ENCODE results near the gene MYOM1. TPM values are rescaled to one million over a fixed set of nuclear protein-coding genes. Genes with fewer than 3 reads are reported as not detected.

Gene MYOM1
- total RNA-seq, 1 donor from 2014 or later = 2.0 TPM

DNA sequence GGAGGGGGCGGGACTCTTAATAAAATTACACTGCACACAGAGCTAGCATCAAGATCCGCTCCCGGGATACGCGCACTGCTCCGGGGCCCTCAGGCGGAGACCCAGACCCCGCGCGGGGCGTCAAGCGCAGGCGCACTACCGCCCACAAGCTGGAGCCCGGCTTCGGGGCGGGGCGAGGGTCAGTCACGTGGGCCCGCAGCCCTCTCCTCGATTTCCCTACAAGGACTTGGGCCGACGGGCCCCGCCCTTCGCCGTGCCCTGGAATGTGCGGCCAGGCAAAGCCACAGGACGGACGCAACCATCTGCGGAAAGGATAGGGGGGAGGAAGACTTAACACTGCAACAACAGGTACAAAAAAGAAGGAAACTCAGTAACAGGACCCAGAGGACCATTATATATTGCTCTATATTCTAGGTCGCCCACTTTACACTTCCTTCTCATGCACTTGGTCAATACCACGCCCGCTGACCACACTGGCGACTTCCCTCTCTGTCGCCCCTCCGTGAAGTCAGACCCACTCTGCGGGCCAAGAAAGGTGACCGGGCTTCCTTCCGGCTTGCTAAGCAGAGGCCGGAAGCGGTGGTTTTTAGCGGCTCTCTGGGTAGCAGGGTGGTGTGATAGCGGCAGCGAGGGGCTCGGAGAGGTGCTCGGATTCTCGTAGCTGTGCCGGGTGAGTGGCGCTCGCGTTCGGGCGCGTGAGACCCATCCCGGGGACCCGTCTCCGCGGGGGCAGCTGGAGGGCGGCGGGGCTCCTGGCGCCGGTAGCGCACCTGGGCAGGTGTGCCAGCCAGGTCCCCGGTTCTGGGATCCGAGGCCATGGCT, 27.7 kb upstream of the MYOM1 start, which contains the start of gene MYL12A:
MYL12A (plus strand) TSS at position 562 of the 822 bp plus-strand sequence. CDS start 5,447 bp downstream, outside the sequence.
- peak; percentile 97 for DNase-seq (ENCODE audit: extremely low spot score, unreplicated experiment)

GRCh38 chr18:3246635-3247239, 27.0 kb upstream of the MYOM1 start:
- H3K36me3 Mint-ChIP-seq = peaks cover 7% of the 10 kb centered on the region
- no peak for DNase-seq (ENCODE audit: extremely low spot score, unreplicated experiment)
- peak overlapping the region; percentile 91 for H3K4me3 Mint-ChIP-seq
- H3K4me1 Mint-ChIP-seq (ENCODE audit: unreplicated experiment) = peaks cover 18% of the 10 kb centered on the region
- H3K9me3 Mint-ChIP-seq = no peaks in the 10 kb centered on the region
- TF ChIP-seq CTCF (conservative IDR thresholded peaks at IDR 0.05) = no peak
- no peaks in the 10 kb centered on the region for H3K27me3 Mint-ChIP-seq
- peak overlapping the region; percentile 99 for H3K27ac Mint-ChIP-seq

More for the DNA sequence above, 27.7 kb upstream of the MYOM1 start, which contains the start of gene MYL12A:
- Mint-ChIP-seq H3K36me3 (peaks cover 7% of the 10 kb centered on the region), H3K27me3 (no peaks in the 10 kb centered on the region), H3K27ac (peak within 1 kb of the TSS; percentile 99), H3K9me3 (no peaks in the 10 kb centered on the region), H3K4me1 (ENCODE audit: unreplicated experiment) (peaks cover 23% of the 10 kb centered on the region), H3K4me3 (peak within 1 kb of the TSS; percentile 91)
- TF ChIP-seq CTCF (conservative IDR thresholded peaks at IDR 0.05) = no peak

GRCh38 chr18:3245853-3246634, 26.3 kb upstream of the MYOM1 start:
- Mint-ChIP-seq H3K36me3 (peaks cover 7% of the 10 kb centered on the region), H3K4me3 (peak overlapping the region; percentile 91), H3K4me1 (ENCODE audit: unreplicated experiment) (peaks cover 18% of the 10 kb centered on the region), H3K27ac (peak overlapping the region; percentile 99), H3K27me3 (no peaks in the 10 kb centered on the region), H3K9me3 (no peaks in the 10 kb centered on the region)
- peak; percentile 95 for TF ChIP-seq CTCF (conservative IDR thresholded peaks at IDR 0.05)
- DNase-seq (ENCODE audit: extremely low spot score, unreplicated experiment) = peak; percentile 84

DNA sequence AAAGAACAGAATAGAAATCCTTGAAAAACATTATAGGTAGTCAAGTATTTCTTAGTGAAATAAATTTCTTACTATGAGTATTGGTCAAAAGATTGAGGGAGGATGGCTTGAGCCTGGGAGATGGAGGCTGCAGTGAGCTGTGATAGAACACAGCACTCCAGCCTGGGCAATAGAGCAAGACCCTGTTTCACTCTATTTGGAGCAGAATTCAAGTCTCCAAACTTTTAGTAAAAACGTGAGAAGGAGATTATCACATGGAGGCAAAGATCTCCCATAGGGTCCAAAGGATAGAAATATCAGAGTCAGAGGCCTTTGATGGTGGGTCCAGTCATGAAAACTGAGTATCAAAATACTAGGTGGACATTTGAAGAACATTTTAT, 25.4 kb upstream of the MYOM1 start:
- TF ChIP-seq CTCF (conservative IDR thresholded peaks at IDR 0.05) = no peak
- DNase-seq (ENCODE audit: extremely low spot score, unreplicated experiment) = no peak
- H3K27me3 Mint-ChIP-seq = no peaks in the 10 kb centered on the region
- H3K4me3 Mint-ChIP-seq = peak overlapping the region; percentile 49
- H3K36me3 Mint-ChIP-seq = peaks cover under 1% of the 10 kb centered on the region
- no peak overlapping the region for H3K27ac Mint-ChIP-seq
- no peaks in the 10 kb centered on the region for H3K9me3 Mint-ChIP-seq
- peaks cover 12% of the 10 kb centered on the region for H3K4me1 Mint-ChIP-seq (ENCODE audit: unreplicated experiment)

GRCh38 chr18:3238742-3239141, 19.0 kb upstream of the MYOM1 start:
- TF ChIP-seq CTCF (conservative IDR thresholded peaks at IDR 0.05) = no peak
- Mint-ChIP-seq H3K4me3 (no peak overlapping the region), H3K36me3 (no peaks in the 10 kb centered on the region), H3K27ac (no peak overlapping the region), H3K4me1 (ENCODE audit: unreplicated experiment) (no peaks in the 10 kb centered on the region), H3K27me3 (no peaks in the 10 kb centered on the region), H3K9me3 (no peaks in the 10 kb centered on the region)
- DNase-seq (ENCODE audit: extremely low spot score, unreplicated experiment) = no peak
